K562 (cell line): ENCODE data around the gene SLC8A2. TPM values are rescaled to one million over a fixed set of nuclear protein-coding genes. Genes with fewer than 3 reads are reported as not detected.
A peak's percentile ranks its signal among the peaks of the same experiment; 100 is the strongest.

Experiments used
- CAMTA2 ChIP-seq: fragments of 250-450 bp; sonication (Bioruptor Pico); conservative IDR thresholded peaks from 2 replicates; pipeline ENCODE4 v1.5.1; 2022
- CC2D1A ChIP-seq: fragments of 450-650 bp; IDR thresholded peaks from 2 replicates; pipeline ENCODE4 v1.6.1; 2017; ENCODE audit warnings: mild to moderate bottlenecking
- ELF1 ChIP-seq: fragments of 200-800 bp; sonication (Bioruptor generic); IDR thresholded peaks from 2 replicates; pipeline ENCODE4 v1.6.1; 2016; ENCODE audit warnings: missing genetic modification characterization, missing compliant biosample characterization
- FOXM1 ChIP-seq, 2 experiments: fragments of 450-650 bp in 1 of 2; sonication (generic) in 1 of 2; formaldehyde crosslinking in 1 of 2; IDR thresholded peaks; 2 replicates each; pipeline versions ENCODE4 v1.6.1 to v1.9.0; 2017 to 2022; ENCODE audit warnings: low read depth in 2 of 2, mild to moderate bottlenecking in 2 of 2, missing genetic modification reagents in 1 of 2, moderate library complexity in 1 of 2
- GABPA ChIP-seq: fragments of 200-800 bp; sonication (Bioruptor generic); conservative IDR thresholded peaks from 2 replicates; pipeline ENCODE4 v1.6.1; 2016; ENCODE audit warnings: low read depth, missing genetic modification characterization, missing compliant biosample characterization
- MTF1 ChIP-seq: fragments of 250-450 bp; sonication (Bioruptor Pico); IDR thresholded peaks from 2 replicates; pipeline ENCODE4 v1.9.0; 2021; ENCODE audit warnings: moderate library complexity, mild to moderate bottlenecking, inconsistent platforms, borderline replicate concordance
- NFIC ChIP-seq: fragments of 450-650 bp; IDR thresholded peaks from 2 replicates; pipeline ENCODE4 v1.6.1; 2017; ENCODE audit warnings: mild to moderate bottlenecking, inconsistent platforms
- NR2F6 ChIP-seq: fragments of 450-650 bp; formaldehyde crosslinking; IDR thresholded peaks from 2 replicates; pipeline ENCODE4 v1.4.0; 2020; ENCODE audit warnings: mild to moderate bottlenecking
- POLR2AphosphoS5 ChIP-seq: IDR thresholded peaks from 2 replicates; pipeline ENCODE4 v1.6.1; 2011; ENCODE audit warnings: mild to moderate bottlenecking, low read depth, low read length, moderate library complexity; ENCODE audit not compliant: control insufficient read depth, insufficient read depth
- RBM25 ChIP-seq: fragments of 200-400 bp; formaldehyde crosslinking; IDR thresholded peaks from 2 replicates; pipeline ENCODE4 v1.6.1; 2018; ENCODE audit warnings: low read length, low read depth, moderate library complexity; ENCODE audit not compliant: severe bottlenecking
- RCOR1 ChIP-seq, 2 experiments: IDR thresholded peaks; 2 replicates each; pipeline ENCODE4 v1.6.1; 2012; ENCODE audit warnings: low read depth in 2 of 2, low read length in 2 of 2, borderline replicate concordance in 1 of 2, improper control_type of control experiment in 1 of 2
- SMAD3 ChIP-seq: fragments of 450-650 bp; formaldehyde crosslinking; conservative IDR thresholded peaks from 2 replicates; pipeline ENCODE4 v1.4.0; 2020; ENCODE audit warnings: mild to moderate bottlenecking
- ZNF445 ChIP-seq: fragments of 250-450 bp; sonication (Bioruptor Pico); IDR thresholded peaks from 2 replicates; pipeline ENCODE4 v1.4.0; 2020; ENCODE audit warnings: low read depth, mild to moderate bottlenecking, moderate library complexity
- polyA plus RNA-seq, 8 experiments: library from polyadenylated mRNA; depleted of rRNA in 4 of 8; stranded (reverse) in 5 of 8; unstranded in 3 of 8; fragments of >200 nt; fragmentation: Nextera tagmentation in 2 of 8; fragmentation: Illumina TruSeq in 1 of 8; extraction: Ambion mirVana in 2 of 8; extraction: Trizol in 1 of 8; gene quantifications; 2 replicates each; pipeline versions ENCODE4 v1.2.1 to v1.2.3, GENCODE V29; 2011 to 2014; ENCODE audit warnings: inconsistent platforms in 1 of 8, missing spikeins in 1 of 8
- total RNA-seq, 7 experiments: library from RNA; depleted of rRNA in 6 of 7; stranded (reverse); fragments of >200 nt in 6 of 7; fragmentation: Illumina TruSeq in 2 of 7; extraction: Trizol in 2 of 7; gene quantifications; 2 replicates each; pipeline versions ENCODE4 v1.2.1 to v1.2.3, GENCODE V29; 2011 to 2021; ENCODE audit warnings: low replicate concordance in 1 of 7
- TF ChIP-seq, protein P1 (sequence below): fragments of 200-600 bp; sonication (generic); IDR thresholded peaks from one replicate; pipeline ENCODE4 v1.6.1; 2012; ENCODE audit warnings: mild to moderate bottlenecking, low read depth, low read length, inconsistent platforms
- TF ChIP-seq, protein P2 (sequence below): fragments of 250-450 bp; sonication (Bioruptor Pico); IDR thresholded peaks from 2 replicates; pipeline ENCODE4 v1.5.0; 2020; ENCODE audit warnings: mild to moderate bottlenecking

SLC8A2 gene
- total and polyA plus RNA-seq, 9 of the 15 experiments (the other 6 are each of a cell fraction or from before 2014, with no cell fraction given): 0.07 to 0.66 (median 0.24) TPM; not detected in 3

DNA sequence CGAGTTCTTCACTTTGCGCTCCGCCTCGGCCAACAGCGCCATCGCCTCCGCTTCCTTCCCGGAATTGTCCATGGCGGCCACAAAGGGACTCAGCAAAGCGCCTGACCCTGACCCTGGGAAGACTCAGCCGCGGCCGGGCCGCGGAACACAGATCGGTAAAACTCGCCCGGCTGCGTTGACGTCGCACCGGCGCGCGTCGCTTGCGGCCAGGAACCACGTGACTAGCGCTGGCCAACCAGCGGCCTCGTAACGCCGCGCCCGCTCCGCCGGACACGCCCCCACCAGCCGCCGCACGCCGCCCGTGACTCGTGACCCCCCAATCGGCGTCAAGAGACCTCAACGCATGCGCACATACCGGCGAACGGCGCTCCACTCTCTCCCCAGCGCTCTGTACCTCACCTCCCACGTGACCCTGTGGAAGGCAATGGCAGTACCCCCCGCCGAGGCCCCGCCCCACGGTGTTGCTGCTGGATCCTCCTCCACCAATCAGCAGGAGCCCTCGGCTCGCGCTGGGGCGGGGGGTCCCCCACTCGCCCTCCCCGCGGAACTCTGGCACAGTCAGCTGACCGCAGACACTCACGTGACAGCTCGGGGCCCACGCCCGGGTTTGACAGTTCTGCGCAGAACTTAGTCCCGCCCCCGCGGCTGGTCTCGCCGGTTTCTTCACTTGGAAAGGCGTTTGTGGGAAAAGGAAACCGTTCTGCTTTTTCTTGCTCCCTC, 43.3 kb upstream of the SLC8A2 start, which contains the start of gene NAPA (continued):
- TF ChIP-seq RBM25 (peak; percentile 94), NFIC (no peak), POLR2AphosphoS5 (peak; percentile 56), ELF1 (tag) (no peak), ZNF445 (CRISPR knock-in tag) (no peak), SMAD3 (CRISPR knock-in tag) (no peak; the same call in 1 of the 2 replicates), FOXM1 (IDR thresholded peaks at IDR 0.05; ENCODE audit: low read depth) (peak; percentile 65; the same call in 1 of the 2 replicates), FOXM1 (CRISPR knock-in tag; IDR thresholded peaks at IDR 0.05; ENCODE audit: low read depth) (no peak), CAMTA2 (CRISPR knock-in tag) (no peak), NR2F6 (CRISPR knock-in tag) (no peak), RCOR1 (IDR thresholded peaks at IDR 0.05; ENCODE audit: borderline replicate concordance in 1 of 2, low read depth in 2 of 2, low read length in 2 of 2) (peak in 1 of 2 experiments; percentile 71; a peak in 1 of 4 replicates), GABPA (peak; percentile 45; the same call in 1 of the 2 replicates), CC2D1A (0 out of 2 replicates have a peak, but pooled peaks have one; percentile 54), MTF1 (CRISPR knock-in tag) (no peak)
- TF ChIP-seq, protein P1, sequence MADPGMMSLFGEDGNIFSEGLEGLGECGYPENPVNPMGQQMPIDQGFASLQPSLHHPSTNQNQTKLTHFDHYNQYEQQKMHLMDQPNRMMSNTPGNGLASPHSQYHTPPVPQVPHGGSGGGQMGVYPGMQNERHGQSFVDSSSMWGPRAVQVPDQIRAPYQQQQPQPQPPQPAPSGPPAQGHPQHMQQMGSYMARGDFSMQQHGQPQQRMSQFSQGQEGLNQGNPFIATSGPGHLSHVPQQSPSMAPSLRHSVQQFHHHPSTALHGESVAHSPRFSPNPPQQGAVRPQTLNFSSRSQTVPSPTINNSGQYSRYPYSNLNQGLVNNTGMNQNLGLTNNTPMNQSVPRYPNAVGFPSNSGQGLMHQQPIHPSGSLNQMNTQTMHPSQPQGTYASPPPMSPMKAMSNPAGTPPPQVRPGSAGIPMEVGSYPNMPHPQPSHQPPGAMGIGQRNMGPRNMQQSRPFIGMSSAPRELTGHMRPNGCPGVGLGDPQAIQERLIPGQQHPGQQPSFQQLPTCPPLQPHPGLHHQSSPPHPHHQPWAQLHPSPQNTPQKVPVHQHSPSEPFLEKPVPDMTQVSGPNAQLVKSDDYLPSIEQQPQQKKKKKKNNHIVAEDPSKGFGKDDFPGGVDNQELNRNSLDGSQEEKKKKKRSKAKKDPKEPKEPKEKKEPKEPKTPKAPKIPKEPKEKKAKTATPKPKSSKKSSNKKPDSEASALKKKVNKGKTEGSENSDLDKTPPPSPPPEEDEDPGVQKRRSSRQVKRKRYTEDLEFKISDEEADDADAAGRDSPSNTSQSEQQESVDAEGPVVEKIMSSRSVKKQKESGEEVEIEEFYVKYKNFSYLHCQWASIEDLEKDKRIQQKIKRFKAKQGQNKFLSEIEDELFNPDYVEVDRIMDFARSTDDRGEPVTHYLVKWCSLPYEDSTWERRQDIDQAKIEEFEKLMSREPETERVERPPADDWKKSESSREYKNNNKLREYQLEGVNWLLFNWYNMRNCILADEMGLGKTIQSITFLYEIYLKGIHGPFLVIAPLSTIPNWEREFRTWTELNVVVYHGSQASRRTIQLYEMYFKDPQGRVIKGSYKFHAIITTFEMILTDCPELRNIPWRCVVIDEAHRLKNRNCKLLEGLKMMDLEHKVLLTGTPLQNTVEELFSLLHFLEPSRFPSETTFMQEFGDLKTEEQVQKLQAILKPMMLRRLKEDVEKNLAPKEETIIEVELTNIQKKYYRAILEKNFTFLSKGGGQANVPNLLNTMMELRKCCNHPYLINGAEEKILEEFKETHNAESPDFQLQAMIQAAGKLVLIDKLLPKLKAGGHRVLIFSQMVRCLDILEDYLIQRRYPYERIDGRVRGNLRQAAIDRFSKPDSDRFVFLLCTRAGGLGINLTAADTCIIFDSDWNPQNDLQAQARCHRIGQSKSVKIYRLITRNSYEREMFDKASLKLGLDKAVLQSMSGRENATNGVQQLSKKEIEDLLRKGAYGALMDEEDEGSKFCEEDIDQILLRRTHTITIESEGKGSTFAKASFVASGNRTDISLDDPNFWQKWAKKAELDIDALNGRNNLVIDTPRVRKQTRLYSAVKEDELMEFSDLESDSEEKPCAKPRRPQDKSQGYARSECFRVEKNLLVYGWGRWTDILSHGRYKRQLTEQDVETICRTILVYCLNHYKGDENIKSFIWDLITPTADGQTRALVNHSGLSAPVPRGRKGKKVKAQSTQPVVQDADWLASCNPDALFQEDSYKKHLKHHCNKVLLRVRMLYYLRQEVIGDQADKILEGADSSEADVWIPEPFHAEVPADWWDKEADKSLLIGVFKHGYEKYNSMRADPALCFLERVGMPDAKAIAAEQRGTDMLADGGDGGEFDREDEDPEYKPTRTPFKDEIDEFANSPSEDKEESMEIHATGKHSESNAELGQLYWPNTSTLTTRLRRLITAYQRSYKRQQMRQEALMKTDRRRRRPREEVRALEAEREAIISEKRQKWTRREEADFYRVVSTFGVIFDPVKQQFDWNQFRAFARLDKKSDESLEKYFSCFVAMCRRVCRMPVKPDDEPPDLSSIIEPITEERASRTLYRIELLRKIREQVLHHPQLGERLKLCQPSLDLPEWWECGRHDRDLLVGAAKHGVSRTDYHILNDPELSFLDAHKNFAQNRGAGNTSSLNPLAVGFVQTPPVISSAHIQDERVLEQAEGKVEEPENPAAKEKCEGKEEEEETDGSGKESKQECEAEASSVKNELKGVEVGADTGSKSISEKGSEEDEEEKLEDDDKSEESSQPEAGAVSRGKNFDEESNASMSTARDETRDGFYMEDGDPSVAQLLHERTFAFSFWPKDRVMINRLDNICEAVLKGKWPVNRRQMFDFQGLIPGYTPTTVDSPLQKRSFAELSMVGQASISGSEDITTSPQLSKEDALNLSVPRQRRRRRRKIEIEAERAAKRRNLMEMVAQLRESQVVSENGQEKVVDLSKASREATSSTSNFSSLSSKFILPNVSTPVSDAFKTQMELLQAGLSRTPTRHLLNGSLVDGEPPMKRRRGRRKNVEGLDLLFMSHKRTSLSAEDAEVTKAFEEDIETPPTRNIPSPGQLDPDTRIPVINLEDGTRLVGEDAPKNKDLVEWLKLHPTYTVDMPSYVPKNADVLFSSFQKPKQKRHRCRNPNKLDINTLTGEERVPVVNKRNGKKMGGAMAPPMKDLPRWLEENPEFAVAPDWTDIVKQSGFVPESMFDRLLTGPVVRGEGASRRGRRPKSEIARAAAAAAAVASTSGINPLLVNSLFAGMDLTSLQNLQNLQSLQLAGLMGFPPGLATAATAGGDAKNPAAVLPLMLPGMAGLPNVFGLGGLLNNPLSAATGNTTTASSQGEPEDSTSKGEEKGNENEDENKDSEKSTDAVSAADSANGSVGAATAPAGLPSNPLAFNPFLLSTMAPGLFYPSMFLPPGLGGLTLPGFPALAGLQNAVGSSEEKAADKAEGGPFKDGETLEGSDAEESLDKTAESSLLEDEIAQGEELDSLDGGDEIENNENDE: no peak
- TF ChIP-seq, protein P2, sequence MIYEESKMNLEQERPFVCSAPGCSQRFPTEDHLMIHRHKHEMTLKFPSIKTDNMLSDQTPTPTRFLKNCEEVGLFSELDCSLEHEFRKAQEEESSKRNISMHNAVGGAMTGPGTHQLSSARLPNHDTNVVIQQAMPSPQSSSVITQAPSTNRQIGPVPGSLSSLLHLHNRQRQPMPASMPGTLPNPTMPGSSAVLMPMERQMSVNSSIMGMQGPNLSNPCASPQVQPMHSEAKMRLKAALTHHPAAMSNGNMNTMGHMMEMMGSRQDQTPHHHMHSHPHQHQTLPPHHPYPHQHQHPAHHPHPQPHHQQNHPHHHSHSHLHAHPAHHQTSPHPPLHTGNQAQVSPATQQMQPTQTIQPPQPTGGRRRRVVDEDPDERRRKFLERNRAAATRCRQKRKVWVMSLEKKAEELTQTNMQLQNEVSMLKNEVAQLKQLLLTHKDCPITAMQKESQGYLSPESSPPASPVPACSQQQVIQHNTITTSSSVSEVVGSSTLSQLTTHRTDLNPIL: no peak
